Measurements from ENCODE around the gene SLC37A1. TPM values are rescaled to one million over a fixed set of nuclear protein-coding genes. Genes with fewer than 3 reads are reported as not detected.
A peak's percentile ranks its signal among the peaks of the same experiment; 100 is the strongest.

SLC37A1 gene
- total and polyA plus RNA-seq, 10 donors: 6.9 to 31.4 (median 23.2) TPM

- WGBS, 5 donors: 89 to 94% (median 92%) methylated on average over 8 of the region's 8 CpGs
- peak; percentile 58 for DNase-seq
- intact Hi-C loops (cut with DNase I; ENCODE audit: low total_unique reads): no loop called here
These were observed 47.0 kb downstream of the SLC37A1 start for GRCh38 chr21:42560517-42561179.

GRCh38 chr21:42561762-42562650, 48.4 kb downstream of the SLC37A1 start:
- intact Hi-C loops (cut with DNase I; ENCODE audit: low total_unique reads): no loop called here
- H3K36me3 ChIP-seq: peaks cover 0 to 100% (median 73%) of the 10 kb centered on the region in 6 donors
- H3K4me3 ChIP-seq: no peak overlapping the region
- no peaks in the 10 kb centered on the region for H3K27me3 ChIP-seq (replicated peaks in 1 of 7)
- TF ChIP-seq POLR2AphosphoS5 (IDR thresholded peaks at IDR 0.05): peak in 2 of 3 donors; percentile 22 to 59
- no peak for TF ChIP-seq CTCF (IDR thresholded peaks at IDR 0.05 in 8 of 11, conservative IDR thresholded peaks at IDR 0.05 in 3 of 11)
- peak overlapping the region in 2 of 8 donors; percentile 14 to 18 for H3K27ac ChIP-seq
- WGBS, 5 donors: 68 to 78% (median 75%) methylated on average over 23 of the region's 23 CpGs
- DNase-seq: peak; percentile 81
- no peaks in the 10 kb centered on the region for H3K9me3 ChIP-seq
- peaks cover 0 to 12% (median 0%) of the 10 kb centered on the region in 6 donors for H3K4me1 ChIP-seq

More at GRCh38 chr21:42560517-42561179, 47.0 kb downstream of the SLC37A1 start:
- Histone ChIP-seq H3K4me1 (peaks cover 0 to 12% (median 0%) of the 10 kb centered on the region in 6 donors), H3K9me3 (no peaks in the 10 kb centered on the region), H3K27ac (no peak overlapping the region), H3K27me3 (replicated peaks in 1 of 7) (no peaks in the 10 kb centered on the region), H3K36me3 (peaks cover 0 to 100% (median 74%) of the 10 kb centered on the region in 6 donors), H3K4me3 (no peak overlapping the region)
- TF ChIP-seq POLR2AphosphoS5 (IDR thresholded peaks at IDR 0.05): no peak
- no peak for TF ChIP-seq CTCF (IDR thresholded peaks at IDR 0.05 in 8 of 11, conservative IDR thresholded peaks at IDR 0.05 in 3 of 11)
- no peak for TF ChIP-seq POLR2A (IDR thresholded peaks at IDR 0.05)

- no peaks in the 10 kb centered on the region for H3K9me3 ChIP-seq
- peaks cover 0 to 12% (median 0%) of the 10 kb centered on the region in 6 donors for H3K4me1 ChIP-seq
- no peak overlapping the region for H3K27ac ChIP-seq
- 86 to 97% (median 93%) methylated on average over 8 of the region's 8 CpGs for WGBS, 5 donors
- TF ChIP-seq CTCF (IDR thresholded peaks at IDR 0.05 in 8 of 11, conservative IDR thresholded peaks at IDR 0.05 in 3 of 11): no peak
- no peak for TF ChIP-seq POLR2A (IDR thresholded peaks at IDR 0.05)
- TF ChIP-seq POLR2AphosphoS5 (IDR thresholded peaks at IDR 0.05): no peak
- no peaks in the 10 kb centered on the region for H3K27me3 ChIP-seq (replicated peaks in 1 of 7)
- intact Hi-C loops (cut with DNase I; ENCODE audit: low total_unique reads): no loop called here
- DNase-seq: peak; percentile 58
- no peak overlapping the region for H3K4me3 ChIP-seq
- H3K36me3 ChIP-seq: peaks cover 0 to 100% (median 75%) of the 10 kb centered on the region in 6 donors
These were observed 49.2 kb downstream of the SLC37A1 start for GRCh38 chr21:42562816-42563215.

GRCh38 chr21:42563261-42563660, 49.6 kb downstream of the SLC37A1 start:
- TF ChIP-seq CTCF (IDR thresholded peaks at IDR 0.05 in 8 of 11, conservative IDR thresholded peaks at IDR 0.05 in 3 of 11) (no peak), POLR2A (IDR thresholded peaks at IDR 0.05) (no peak), POLR2AphosphoS5 (IDR thresholded peaks at IDR 0.05) (no peak)
- DNase-seq: peak; percentile 42
- H3K4me1 ChIP-seq: peaks cover 0 to 12% (median 0%) of the 10 kb centered on the region in 6 donors
- 87 to 95% (median 89%) methylated on average over 7 to 10 of the region's 10 CpGs for WGBS, 5 donors
- H3K36me3 ChIP-seq: peaks cover 0 to 100% (median 77%) of the 10 kb centered on the region in 6 donors
- intact Hi-C loops (cut with DNase I; ENCODE audit: low total_unique reads): no loop called here
- H3K27ac ChIP-seq: no peak overlapping the region
- H3K4me3 ChIP-seq: no peak overlapping the region
- H3K27me3 ChIP-seq (replicated peaks in 1 of 7): no peaks in the 10 kb centered on the region
- H3K9me3 ChIP-seq: no peaks in the 10 kb centered on the region

Measured in spleen (tissue), 11 donors.